ENCODE results near the gene VSTM1. TPM values are rescaled to one million over a fixed set of nuclear protein-coding genes. Genes with fewer than 3 reads are reported as not detected.

The VSTM1 gene
- total RNA-seq, 1 experiment from 2014 or later, result not detected

DNA sequence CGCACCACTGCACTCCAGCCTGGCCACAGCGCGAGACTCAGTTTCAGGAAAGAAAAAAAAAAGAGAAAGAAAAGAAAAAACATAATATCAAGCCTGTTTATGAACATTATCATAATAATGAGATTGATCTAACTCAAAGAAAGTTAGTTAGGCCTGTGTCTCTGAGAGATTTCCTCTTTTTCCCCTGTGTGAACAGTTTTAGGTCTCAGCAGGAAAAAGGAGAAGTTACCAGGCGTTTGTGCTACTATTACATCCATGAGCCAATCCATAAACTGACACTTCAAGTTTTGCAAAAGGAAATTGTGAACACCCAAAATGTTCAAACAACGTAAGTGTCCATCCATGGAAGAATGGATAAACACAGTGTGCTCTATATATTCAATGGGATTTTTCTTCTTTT is 13.6 kb upstream of the VSTM1 start:
- no peak overlapping the region for H3K18ac ChIP-seq (ENCODE audit: insufficient read length, low read depth, low read length)
- H3K56ac ChIP-seq (ENCODE audit: insufficient read length, low read depth, low read length), result no peak overlapping the region
- no peak overlapping the region for H2BK5ac ChIP-seq (ENCODE audit: insufficient read length, low read length)
- no peaks in the 10 kb centered on the region for H3K27me3 ChIP-seq (ENCODE audit: insufficient read depth, low read length)
- H3K79me2 ChIP-seq (ENCODE audit: insufficient read depth, low read length), result no peaks in the 10 kb centered on the region
- H2BK15ac ChIP-seq (ENCODE audit: low read depth, low read length), result no peak overlapping the region
- H4K8ac ChIP-seq (replicated peaks; ENCODE audit: insufficient read length, low read depth, low read length), result no peak overlapping the region
- no peak overlapping the region for H3K27ac ChIP-seq (ENCODE audit: insufficient read length, low read depth, low read length)
- H3T11ph ChIP-seq (ENCODE audit: low read length), result no peak overlapping the region
- peaks cover 17 to 18% of the 10 kb centered on the region in 2 experiments for H3K9me3 Mint-ChIP-seq
- no peaks in the 10 kb centered on the region for H4K20me1 ChIP-seq (ENCODE audit: control insufficient read depth, insufficient read depth, insufficient read length)
- no peaks in the 10 kb centered on the region for H3K23me2 ChIP-seq (ENCODE audit: insufficient read length, low read depth, low read length, poor library complexity, severe bottlenecking)
- H2AFZ ChIP-seq (ENCODE audit: low read length), result no peak overlapping the region
- H2BK120ac ChIP-seq (ENCODE audit: low read depth, low read length, poor library complexity, severe bottlenecking), result no peak overlapping the region
- no peak overlapping the region for H2AK5ac ChIP-seq (ENCODE audit: insufficient read length, low read length)
- no peaks in the 10 kb centered on the region for H3K79me1 ChIP-seq (ENCODE audit: insufficient read depth, low read depth, low read length, poor library complexity, severe bottlenecking)
- TF ChIP-seq, protein P1, sequence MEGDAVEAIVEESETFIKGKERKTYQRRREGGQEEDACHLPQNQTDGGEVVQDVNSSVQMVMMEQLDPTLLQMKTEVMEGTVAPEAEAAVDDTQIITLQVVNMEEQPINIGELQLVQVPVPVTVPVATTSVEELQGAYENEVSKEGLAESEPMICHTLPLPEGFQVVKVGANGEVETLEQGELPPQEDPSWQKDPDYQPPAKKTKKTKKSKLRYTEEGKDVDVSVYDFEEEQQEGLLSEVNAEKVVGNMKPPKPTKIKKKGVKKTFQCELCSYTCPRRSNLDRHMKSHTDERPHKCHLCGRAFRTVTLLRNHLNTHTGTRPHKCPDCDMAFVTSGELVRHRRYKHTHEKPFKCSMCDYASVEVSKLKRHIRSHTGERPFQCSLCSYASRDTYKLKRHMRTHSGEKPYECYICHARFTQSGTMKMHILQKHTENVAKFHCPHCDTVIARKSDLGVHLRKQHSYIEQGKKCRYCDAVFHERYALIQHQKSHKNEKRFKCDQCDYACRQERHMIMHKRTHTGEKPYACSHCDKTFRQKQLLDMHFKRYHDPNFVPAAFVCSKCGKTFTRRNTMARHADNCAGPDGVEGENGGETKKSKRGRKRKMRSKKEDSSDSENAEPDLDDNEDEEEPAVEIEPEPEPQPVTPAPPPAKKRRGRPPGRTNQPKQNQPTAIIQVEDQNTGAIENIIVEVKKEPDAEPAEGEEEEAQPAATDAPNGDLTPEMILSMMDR (conservative IDR thresholded peaks at IDR 0.05), result no peak
- H2BK20ac ChIP-seq (ENCODE audit: low read depth, low read length, poor library complexity, severe bottlenecking), result no peak overlapping the region
- H3K4ac ChIP-seq (ENCODE audit: low read depth, low read length), result no peak overlapping the region
- no peak overlapping the region for H3K14ac ChIP-seq (ENCODE audit: insufficient read depth, low read length)
- H3K27me3 Mint-ChIP-seq (ENCODE audit: low read depth), result peaks cover 2% of the 10 kb centered on the region; the same call in 1 of the 2 replicates
- H3K36me3 Mint-ChIP-seq (ENCODE audit: insufficient read depth in 1 of 3, low read depth in 3 of 3), result peaks cover 0 to 5% (median 1%) of the 10 kb centered on the region in 3 experiments; a peak in 4 of 7 replicates
- no peak overlapping the region for H3K23ac ChIP-seq (ENCODE audit: insufficient read length, low read depth, low read length)
- H3K4me1 Mint-ChIP-seq, result peaks cover 0 to 5% of the 10 kb centered on the region in 2 experiments; a peak in 1 of 4 replicates
- H4K91ac ChIP-seq (ENCODE audit: insufficient read length, low read depth, low read length), result no peak overlapping the region
- no peak overlapping the region for H2BK12ac ChIP-seq (ENCODE audit: insufficient read length, low read depth, low read length)
- no peak overlapping the region for H4K5ac ChIP-seq (ENCODE audit: insufficient read length, low read depth, low read length)
- H3K4me2 ChIP-seq (ENCODE audit: insufficient read depth, insufficient read length, low read length), result no peak overlapping the region
- H3K9ac ChIP-seq (ENCODE audit: extremely low read depth, insufficient read length, low read length), result no peak overlapping the region
- WGBS (ENCODE audit: extremely low coverage, insufficient read length, low lambda C conversion rate), result no CpG with 5 or more reads among the region's 5 CpGs
- DNase-seq, result no peak
- H3K27ac Mint-ChIP-seq, result no peak overlapping the region
- no peak overlapping the region for H3K4me3 Mint-ChIP-seq
- H3K9me3 ChIP-seq (ENCODE audit: control insufficient read depth, low read depth, low read length), result peaks cover 6% of the 10 kb centered on the region
- H3K4me1 ChIP-seq (ENCODE audit: insufficient read depth, low read length), result no peaks in the 10 kb centered on the region
